ENCODE data around the gene PADI2. TPM values are rescaled to one million over a fixed set of nuclear protein-coding genes. Genes with fewer than 3 reads are reported as not detected.

PADI2 gene
- total and polyA plus RNA-seq, 4 donors, result 0.25 to 2.4 (median 0.96) TPM

- no peaks in the 10 kb centered on the region for H3K9me3 ChIP-seq (ENCODE audit: control insufficient read depth in 4 of 4, low read length in 3 of 4)
Observed at GRCh38 chr1:17066361-17067068, 52.7 kb downstream of the PADI2 start.

More at GRCh38 chr1:17066361-17067068, 52.7 kb downstream of the PADI2 start:
- Histone ChIP-seq H3K9ac (ENCODE audit: low read depth in 1 of 2, low read length in 2 of 2) (no peak overlapping the region), H3K4me3 (ENCODE audit: low read depth in 1 of 3, low read length in 3 of 3) (no peak overlapping the region), H3K27ac (ENCODE audit: low read depth in 1 of 2, low read length in 2 of 2) (no peak overlapping the region), H3K27me3 (ENCODE audit: control insufficient read depth in 4 of 4, insufficient read depth in 4 of 4, low read length in 3 of 4) (no peaks in the 10 kb centered on the region), H3K36me3 (ENCODE audit: control insufficient read depth in 4 of 4, insufficient read depth in 3 of 4, low read depth in 1 of 4, low read length in 3 of 4) (no peaks in the 10 kb centered on the region), H3K4me1 (ENCODE audit: control insufficient read depth in 4 of 4, insufficient read depth in 4 of 4, low read length in 3 of 4) (peaks cover 3 to 17% (median 9%) of the 10 kb centered on the region in 4 donors)
- 73% methylated on average over 11 of the region's 11 CpGs for WGBS
- DNase-seq (ENCODE audit: low spot score), result no peak
- TF ChIP-seq RAD21 (IDR thresholded peaks at IDR 0.05) (no peak), HNF4A (conservative IDR thresholded peaks at IDR 0.05) (no peak), FOXA1 (IDR thresholded peaks at IDR 0.05) (no peak), TAF1 (conservative IDR thresholded peaks at IDR 0.05) (no peak), NR2F2 (IDR thresholded peaks at IDR 0.05) (no peak), RXRA (IDR thresholded peaks at IDR 0.05) (no peak), CTCF (IDR thresholded peaks at IDR 0.05; ENCODE audit: low read depth, low read length, missing input control) (no peak), FOXA2 (IDR thresholded peaks at IDR 0.05) (no peak), JUND (IDR thresholded peaks at IDR 0.05) (no peak), ATF3 (IDR thresholded peaks at IDR 0.05) (no peak), REST (IDR thresholded peaks at IDR 0.05) (no peak), MAX (IDR thresholded peaks at IDR 0.05) (no peak), GABPA (IDR thresholded peaks at IDR 0.05 in 1 of 2, conservative IDR thresholded peaks at IDR 0.05 in 1 of 2) (no peak), SP1 (IDR thresholded peaks at IDR 0.05) (no peak), EGR1 (IDR thresholded peaks at IDR 0.05; ENCODE audit: low read depth in 2 of 2) (no peak), ZBTB33 (IDR thresholded peaks at IDR 0.05) (no peak), YY1 (IDR thresholded peaks at IDR 0.05) (no peak), HNF4G (IDR thresholded peaks at IDR 0.05) (no peak)

All from liver (tissue), 9 donors.